ENCODE data around the gene ZNF23. TPM values are rescaled to one million over a fixed set of nuclear protein-coding genes. Genes with fewer than 3 reads are reported as not detected.

The ZNF23 gene
- total RNA-seq, 4 donors from 2014 or later, result 2.5 to 7.4 (median 3.4) TPM

DNA sequence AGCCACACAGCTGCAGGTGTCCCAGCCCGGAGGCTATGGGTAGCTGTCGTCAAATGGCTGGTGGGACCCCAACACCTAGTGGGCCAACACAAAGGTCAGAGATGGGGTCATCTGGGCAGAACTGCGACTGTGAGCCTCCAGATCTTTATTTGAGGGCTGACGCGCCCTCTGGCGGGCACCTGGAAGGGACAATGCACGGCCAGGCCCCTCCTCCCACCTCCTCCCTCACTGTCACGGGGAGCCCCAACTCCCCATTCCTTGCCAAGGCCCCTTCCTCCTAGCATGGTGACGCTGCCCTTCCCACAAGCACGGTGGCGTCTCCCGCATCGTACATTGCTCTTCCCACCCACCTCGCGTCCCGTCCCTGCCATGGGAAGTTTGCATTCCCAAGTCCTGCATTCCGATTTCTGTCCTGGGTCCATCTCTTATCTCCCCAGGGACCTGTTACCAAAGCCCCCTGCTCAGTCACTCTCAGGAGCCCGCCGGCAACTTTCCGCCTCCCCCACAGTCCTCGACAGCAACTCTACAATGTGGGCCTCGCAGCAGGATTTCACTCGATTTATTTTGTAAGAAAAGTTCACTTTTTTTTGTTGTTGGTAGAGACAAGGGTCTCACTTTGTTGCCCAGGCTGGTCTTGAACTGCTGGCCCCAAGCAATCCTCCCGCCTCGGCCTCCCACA is 21.2 kb downstream of the ZNF23 start:
- Histone ChIP-seq H3K4me1 (no peaks in the 10 kb centered on the region), H3K27ac (no peak overlapping the region), H3K4me3 (no peak overlapping the region), H3K36me3 (no peaks in the 10 kb centered on the region), H3K27me3 (peaks cover 0 to 20% (median 0%) of the 10 kb centered on the region in 4 donors), H3K9me3 (peaks cover 4 to 44% (median 19%) of the 10 kb centered on the region in 3 donors)
- 70 to 78% methylated on average over 21 to 25 of the region's 25 CpGs for WGBS, 2 donors
- no peak for TF ChIP-seq CTCF (IDR thresholded peaks at IDR 0.05)
- no peak for TF ChIP-seq POLR2A (IDR thresholded peaks at IDR 0.05)
- intact Hi-C loops (cut with DNase I), result no loop called here
- DNase-seq, result no peak

GRCh38 chr16:71439523-71439922 is 22.5 kb downstream of the ZNF23 start:
- H3K9me3 ChIP-seq, result peaks cover 0 to 33% (median 10%) of the 10 kb centered on the region in 3 donors
- no peak overlapping the region for H3K4me3 ChIP-seq
- H3K27ac ChIP-seq, result no peak overlapping the region
- no peaks in the 10 kb centered on the region for H3K36me3 ChIP-seq
- 36 to 48% methylated on average over 3 of the region's 3 CpGs for WGBS, 2 donors
- H3K4me1 ChIP-seq, result no peaks in the 10 kb centered on the region
- TF ChIP-seq POLR2A (IDR thresholded peaks at IDR 0.05) (no peak), CTCF (IDR thresholded peaks at IDR 0.05) (no peak)
- DNase-seq, result no peak
- peaks cover 0 to 20% (median 0%) of the 10 kb centered on the region in 4 donors for H3K27me3 ChIP-seq
- intact Hi-C loops (cut with DNase I), result no loop called here

- peaks cover 0 to 16% (median 0%) of the 10 kb centered on the region in 4 donors for H3K27me3 ChIP-seq
- no peak overlapping the region for H3K4me3 ChIP-seq
- H3K27ac ChIP-seq, result no peak overlapping the region
- peaks cover 0 to 2% (median 0%) of the 10 kb centered on the region in 3 donors for H3K9me3 ChIP-seq
- 74 to 77% methylated on average over 5 of the region's 7 CpGs for WGBS, 2 donors
- intact Hi-C loops (cut with DNase I), result no loop called here
- no peaks in the 10 kb centered on the region for H3K4me1 ChIP-seq
- no peaks in the 10 kb centered on the region for H3K36me3 ChIP-seq
- TF ChIP-seq CTCF (IDR thresholded peaks at IDR 0.05) (no peak), POLR2A (IDR thresholded peaks at IDR 0.05) (no peak)
- DNase-seq, result no peak
Observed at GRCh38 chr16:71436473-71436872, 25.6 kb downstream of the ZNF23 start.

- intact Hi-C loops (cut with DNase I), result no loop called here
- Histone ChIP-seq H3K4me3 (no peak overlapping the region), H3K4me1 (no peaks in the 10 kb centered on the region), H3K36me3 (no peaks in the 10 kb centered on the region), H3K9me3 (no peaks in the 10 kb centered on the region), H3K27me3 (peaks cover 0 to 18% (median 0%) of the 10 kb centered on the region in 4 donors), H3K27ac (no peak overlapping the region)
- no peak for DNase-seq
- TF ChIP-seq POLR2A (IDR thresholded peaks at IDR 0.05) (no peak), CTCF (IDR thresholded peaks at IDR 0.05) (no peak)
- WGBS, 2 donors, result 60% methylated on average over 5 of the region's 6 CpGs; no CpG with 5 or more reads in 1 of the 2 donors
Observed at GRCh38 chr16:71432906-71433305, 29.1 kb downstream of the ZNF23 start.

DNA sequence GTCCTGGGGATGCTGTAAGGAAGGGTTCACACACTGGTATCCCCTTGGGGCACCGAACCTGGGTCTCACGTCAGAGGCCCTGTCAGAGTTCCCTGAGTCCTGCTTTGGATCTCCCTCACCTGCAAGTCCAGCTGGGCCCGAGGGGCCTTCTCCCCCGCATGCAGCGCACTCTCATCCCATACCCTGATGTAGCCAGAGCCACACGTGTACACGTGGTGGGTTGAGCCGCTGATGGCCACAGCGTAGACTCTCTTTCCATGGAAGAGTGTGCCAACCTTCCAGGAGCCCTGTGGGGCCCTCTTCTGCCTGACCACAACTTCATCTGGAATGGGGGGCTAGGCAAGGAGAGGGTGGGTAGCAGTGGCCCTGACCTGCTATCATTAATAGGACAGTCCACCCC is 30.1 kb downstream of the ZNF23 start:
- intact Hi-C loops (cut with DNase I), result no loop called here
- no peak for DNase-seq
- WGBS, 2 donors, result 80 to 87% methylated on average over 2 to 7 of the region's 9 CpGs
- Histone ChIP-seq H3K36me3 (no peaks in the 10 kb centered on the region), H3K27me3 (peaks cover 0 to 27% (median 0%) of the 10 kb centered on the region in 4 donors), H3K9me3 (no peaks in the 10 kb centered on the region), H3K4me3 (no peak overlapping the region), H3K4me1 (no peaks in the 10 kb centered on the region), H3K27ac (no peak overlapping the region)
- TF ChIP-seq CTCF (IDR thresholded peaks at IDR 0.05) (no peak), POLR2A (IDR thresholded peaks at IDR 0.05) (no peak)
